ENCODE data around the gene FIGLA.

The FIGLA gene

GRCh38 chr2:70790136-70790828 lies at the start of gene FIGLA:
Gene FIGLA, minus strand, starts transcription at chr2:70790643. Its CDS starts 5 bp downstream, at chr2:70790638.
- in situ Hi-C loops (cut with MboI; ENCODE audit: low sequenced_read_pairs): no loop called here

DNA sequence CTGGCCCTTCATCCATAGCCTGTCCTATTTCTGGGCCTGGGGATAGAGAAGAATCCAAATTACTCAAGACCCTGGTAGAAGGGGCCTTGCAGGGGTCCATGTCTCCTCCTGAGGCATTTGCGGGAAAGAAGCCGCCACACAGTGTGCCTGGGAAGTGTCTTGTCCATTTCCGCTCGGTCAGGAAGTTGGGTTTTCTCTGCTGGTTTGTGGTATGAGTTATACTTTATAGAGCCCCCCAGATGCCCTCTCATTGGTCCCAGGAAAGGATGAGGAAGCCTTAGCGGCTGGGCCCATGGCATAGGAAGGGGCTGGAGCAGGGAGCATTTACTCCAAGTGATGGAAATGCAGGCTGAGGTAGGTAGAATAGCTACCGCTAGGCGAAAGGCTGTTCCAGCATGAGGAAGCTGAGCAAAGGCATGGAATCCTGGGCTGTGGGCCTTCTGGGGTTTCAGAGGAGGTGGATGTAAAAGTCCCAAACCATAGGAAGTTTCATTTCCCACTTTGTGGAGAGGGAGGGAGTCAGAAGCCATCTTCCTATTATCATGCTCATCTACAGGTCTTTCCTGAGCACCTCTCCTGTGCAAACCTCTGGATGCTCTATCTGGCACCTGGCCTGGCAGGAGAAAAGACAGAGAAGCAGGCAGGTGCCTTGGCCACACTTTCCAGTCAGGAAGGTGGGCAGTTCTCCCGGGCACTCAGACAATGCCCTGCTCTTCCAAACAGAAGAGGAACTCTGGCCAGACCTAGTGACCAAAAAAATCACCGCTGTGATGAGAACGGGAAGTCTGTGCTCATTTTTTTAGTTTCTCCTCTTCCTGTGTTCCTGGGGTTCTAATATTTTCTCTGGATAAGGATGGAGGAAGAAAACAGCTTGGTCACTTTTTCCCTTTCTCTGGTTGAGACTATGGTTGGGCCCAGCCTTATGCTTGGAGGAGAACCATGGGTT lies 47.8 kb upstream of the FIGLA start:
- in situ Hi-C loops (cut with MboI; ENCODE audit: low sequenced_read_pairs): no loop called here

DNA sequence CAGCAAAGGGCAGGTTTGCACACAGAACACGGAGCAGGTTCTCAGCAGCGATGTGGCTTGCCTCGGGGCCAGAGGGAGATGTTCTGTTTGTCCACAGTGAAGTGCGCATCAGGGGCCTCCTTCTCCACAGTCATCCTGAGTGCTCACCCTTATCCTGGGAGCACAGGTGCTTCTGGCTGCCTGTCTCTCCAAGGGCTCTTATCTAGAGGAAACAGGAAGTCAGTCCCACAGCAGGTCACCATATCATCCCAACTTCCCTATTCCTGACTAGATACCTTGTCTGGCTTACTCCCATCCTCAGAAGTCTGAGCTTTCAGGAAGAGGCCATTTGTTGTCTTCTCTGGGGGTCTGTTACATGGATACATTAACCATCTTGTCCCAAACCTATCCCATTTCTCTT lies 45.2 kb upstream of the FIGLA start, which contains the start of gene CD207:
TSS of gene CD207 (minus strand) at position 174 of the 400 bp plus-strand sequence. CDS start at position 134, 40 bp downstream.
- in situ Hi-C loops (cut with MboI; ENCODE audit: low sequenced_read_pairs): no loop called here

DNA sequence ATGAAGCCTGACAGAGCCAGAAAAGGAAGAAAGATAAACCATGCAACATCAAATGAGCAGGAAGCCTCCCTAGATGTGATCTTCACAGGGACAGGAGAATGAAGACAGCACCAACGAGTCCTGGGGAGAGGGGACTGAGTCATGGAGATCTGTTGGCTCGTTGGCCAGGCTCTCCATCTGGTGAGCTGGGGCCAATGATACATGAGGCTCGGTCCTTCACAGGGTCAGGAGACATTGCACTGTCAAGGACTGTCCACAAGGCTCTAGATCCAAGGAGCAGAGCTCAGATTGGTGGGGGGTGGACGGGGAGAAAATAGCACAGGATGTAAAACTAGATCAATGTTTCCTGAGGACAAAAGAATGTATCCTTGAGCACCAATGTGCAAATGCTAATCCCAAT lies 44.4 kb upstream of the FIGLA start:
- in situ Hi-C loops (cut with MboI; ENCODE audit: low sequenced_read_pairs): no loop called here

DNA sequence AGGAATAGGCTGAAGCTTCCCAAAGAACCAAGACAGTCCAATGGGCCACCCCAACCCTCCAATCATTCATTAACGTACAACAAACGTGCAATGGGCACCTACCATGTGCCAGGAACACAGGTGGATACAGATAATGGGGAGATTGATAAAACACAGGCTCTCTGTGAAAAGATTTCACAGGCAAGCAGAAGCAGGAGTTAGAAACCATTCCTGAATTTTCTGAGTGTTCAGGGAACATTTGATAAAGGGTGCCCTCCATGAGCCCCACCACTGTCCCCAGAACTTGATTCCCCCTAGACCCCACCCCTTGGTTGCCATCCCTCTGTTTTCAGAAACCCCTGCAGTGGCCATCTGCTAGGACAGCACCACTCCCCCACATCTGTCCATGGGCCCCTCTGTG lies 43.7 kb upstream of the FIGLA start:
- in situ Hi-C loops (cut with MboI; ENCODE audit: low sequenced_read_pairs): no loop called here

DNA sequence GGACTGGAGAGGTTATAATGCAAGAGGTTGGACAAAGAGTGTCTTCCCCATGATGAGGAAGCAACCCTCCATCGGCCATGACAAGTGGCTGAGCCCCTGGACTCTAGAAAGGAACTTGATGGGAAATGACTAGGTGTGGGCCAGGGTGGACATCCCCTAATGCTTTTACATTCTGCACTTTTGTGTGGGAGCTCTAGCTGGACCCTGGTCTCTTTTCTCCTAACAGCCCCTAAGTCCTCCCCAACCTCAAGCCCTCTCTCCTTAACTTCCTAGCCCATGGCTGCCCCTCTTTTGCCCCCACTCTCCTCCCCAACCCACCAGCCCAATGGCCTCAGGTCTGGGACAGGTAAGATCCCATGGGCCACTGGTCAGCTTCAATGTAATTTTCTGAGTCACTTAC lies 42.8 kb upstream of the FIGLA start:
- in situ Hi-C loops (cut with MboI; ENCODE audit: low sequenced_read_pairs): no loop called here

GRCh38 chr2:70832386-70832785 lies 41.9 kb upstream of the FIGLA start:
- in situ Hi-C loops (cut with MboI; ENCODE audit: low sequenced_read_pairs): no loop called here

DNA sequence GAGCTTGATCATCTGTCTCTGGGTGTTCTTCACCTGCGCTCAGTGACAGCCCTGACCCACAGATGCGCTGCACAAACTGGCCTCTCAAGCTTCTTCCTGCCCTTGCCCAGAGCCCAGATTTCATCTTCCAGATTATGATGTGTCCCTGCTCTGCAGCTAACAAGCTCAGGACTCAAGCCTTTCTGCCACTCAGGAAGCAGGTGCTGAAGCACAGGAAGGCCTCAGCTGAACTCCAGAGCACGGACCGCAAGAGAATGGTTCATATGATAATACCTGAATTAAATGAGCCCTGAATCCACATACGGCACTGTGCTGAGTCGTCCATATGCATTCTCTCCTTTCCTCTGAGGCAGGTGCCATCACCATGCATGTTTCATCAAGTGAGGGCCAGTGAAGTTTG lies 41.4 kb upstream of the FIGLA start:
- in situ Hi-C loops (cut with MboI; ENCODE audit: low sequenced_read_pairs): no loop called here

- in situ Hi-C loops (cut with MboI; ENCODE audit: low sequenced_read_pairs): no loop called here
Observed at GRCh38 chr2:70830366-70830765, 39.9 kb upstream of the FIGLA start.

- in situ Hi-C loops (cut with MboI; ENCODE audit: low sequenced_read_pairs): no loop called here
Observed at GRCh38 chr2:70829916-70830315, 39.5 kb upstream of the FIGLA start.

DNA sequence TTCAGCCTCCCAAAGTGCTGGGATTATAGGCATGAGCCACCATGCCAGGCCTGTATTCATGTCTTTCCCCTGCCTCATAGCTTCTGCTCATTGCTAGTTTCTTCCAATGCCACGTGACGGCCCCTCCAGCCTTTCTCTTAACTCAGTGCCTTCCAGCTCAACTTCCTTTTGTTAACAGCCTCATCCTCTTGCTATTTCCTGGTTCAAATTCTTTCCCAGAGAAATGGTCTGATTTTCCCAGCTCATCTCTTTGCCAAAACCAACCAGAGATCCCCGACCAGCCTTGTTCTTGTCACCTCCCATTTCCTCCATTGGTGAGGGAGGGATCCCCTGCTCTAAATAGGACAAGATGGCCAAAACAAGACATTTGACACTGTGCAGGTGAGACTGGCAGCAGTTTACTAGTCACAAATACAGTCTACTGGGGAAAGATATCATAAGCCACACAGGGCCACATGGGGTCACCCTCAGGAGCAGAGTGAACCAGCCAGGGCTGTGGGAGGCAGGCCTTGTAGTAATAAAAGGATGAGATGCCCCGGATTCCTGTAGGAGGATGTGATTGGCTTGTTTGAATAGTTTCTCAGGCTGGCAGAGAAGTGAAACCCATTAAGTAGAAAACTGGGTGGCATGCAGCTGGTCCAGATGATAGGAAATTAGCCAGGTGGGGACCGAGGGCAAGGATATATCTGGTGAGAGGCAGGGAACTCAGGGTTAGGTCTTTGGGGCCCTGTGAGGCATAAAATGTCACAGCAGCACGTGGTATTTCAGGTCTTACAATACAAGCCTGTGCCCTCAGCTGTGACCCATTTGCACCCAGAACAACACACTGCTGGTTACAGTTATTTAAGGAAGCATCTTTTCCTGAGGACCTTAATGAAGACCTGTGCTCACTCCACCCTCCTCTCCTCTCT lies 38.7 kb upstream of the FIGLA start:
- in situ Hi-C loops (cut with MboI; ENCODE audit: low sequenced_read_pairs): no loop called here

GRCh38 chr2:70828115-70828514 lies 37.7 kb upstream of the FIGLA start:
- in situ Hi-C loops (cut with MboI; ENCODE audit: low sequenced_read_pairs): no loop called here

GRCh38 chr2:70827388-70827787 lies 36.9 kb upstream of the FIGLA start:
- in situ Hi-C loops (cut with MboI; ENCODE audit: low sequenced_read_pairs): no loop called here

DNA sequence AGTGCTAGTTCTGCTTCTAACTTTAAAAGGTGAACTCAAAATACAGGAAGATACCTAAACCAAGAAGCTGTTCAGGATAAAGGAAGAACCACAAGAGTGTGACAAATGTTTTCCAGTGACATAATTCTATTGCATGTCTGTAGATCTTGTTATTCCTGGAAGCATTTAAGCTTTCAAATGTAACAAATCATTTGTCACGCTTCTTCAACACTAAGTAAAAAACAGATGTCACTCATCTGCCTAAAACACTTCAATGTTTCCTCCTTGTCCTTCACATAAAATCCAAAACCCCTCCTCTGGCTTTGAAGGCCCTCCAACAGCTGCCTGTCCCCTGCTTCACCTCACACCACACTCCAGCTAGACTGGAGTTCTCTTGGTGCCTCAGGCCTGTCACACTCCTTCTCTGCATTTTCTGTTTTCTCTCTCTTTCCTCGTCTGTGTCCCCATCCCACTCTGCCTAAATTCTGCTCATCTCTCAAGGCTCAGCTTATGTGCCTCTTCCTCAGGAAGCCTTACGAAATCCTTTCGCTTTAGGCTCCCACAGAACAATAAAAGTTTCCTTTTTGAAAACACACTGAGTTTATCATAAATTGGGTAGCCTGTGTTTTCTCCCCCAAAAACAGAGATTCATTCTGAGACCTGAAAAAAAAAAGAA lies 36.4 kb upstream of the FIGLA start:
- in situ Hi-C loops (cut with MboI; ENCODE audit: low sequenced_read_pairs): no loop called here

DNA sequence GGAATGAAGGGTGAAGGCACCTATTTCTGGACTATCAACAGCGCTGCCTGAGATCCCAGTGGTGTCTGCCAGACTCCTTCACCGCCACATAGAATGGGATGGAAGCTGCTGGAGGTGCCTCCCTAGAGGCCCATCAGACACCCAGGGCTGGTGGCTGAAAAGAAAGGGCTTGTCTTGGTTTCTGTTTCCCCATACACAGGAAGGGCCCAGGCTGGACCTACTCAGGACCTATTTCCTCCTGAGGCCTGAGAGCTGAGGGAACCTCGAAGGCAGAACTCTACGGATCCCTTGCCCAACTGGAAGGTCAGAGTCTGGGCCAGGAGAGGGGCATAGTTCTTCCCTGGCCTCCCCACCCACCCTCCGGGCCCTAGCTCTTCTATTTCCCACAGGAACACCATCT lies 32.8 kb upstream of the FIGLA start:
- in situ Hi-C loops (cut with MboI; ENCODE audit: low sequenced_read_pairs): no loop called here

DNA sequence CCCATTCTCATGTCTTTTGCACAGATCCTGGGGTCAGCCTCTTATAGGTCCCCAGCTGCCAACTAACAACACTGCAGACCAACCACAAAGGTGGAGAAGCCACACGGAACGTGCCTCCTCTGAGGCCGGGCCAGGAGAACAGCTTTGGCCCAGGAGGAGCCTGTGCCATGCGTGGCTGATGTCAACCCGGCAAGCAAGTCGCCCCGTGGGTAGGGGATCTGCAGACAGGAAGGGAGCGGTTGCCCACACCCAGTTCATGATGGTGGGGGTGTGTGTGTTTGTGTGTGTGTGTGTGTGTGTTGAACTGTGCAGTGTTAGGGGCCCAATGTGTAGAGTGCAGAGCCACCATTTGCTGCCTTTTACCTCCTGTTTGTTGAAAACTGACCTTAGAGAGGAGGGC lies 32.4 kb upstream of the FIGLA start:
- in situ Hi-C loops (cut with MboI; ENCODE audit: low sequenced_read_pairs): no loop called here

- in situ Hi-C loops (cut with MboI; ENCODE audit: low sequenced_read_pairs): no loop called here
Observed at GRCh38 chr2:70820499-70820898, 30.1 kb upstream of the FIGLA start, which contains the start of gene CLEC4F. Gene CLEC4F, minus strand, starts transcription at chr2:70820599. Its CDS starts 76 bp downstream, at chr2:70820523.

DNA sequence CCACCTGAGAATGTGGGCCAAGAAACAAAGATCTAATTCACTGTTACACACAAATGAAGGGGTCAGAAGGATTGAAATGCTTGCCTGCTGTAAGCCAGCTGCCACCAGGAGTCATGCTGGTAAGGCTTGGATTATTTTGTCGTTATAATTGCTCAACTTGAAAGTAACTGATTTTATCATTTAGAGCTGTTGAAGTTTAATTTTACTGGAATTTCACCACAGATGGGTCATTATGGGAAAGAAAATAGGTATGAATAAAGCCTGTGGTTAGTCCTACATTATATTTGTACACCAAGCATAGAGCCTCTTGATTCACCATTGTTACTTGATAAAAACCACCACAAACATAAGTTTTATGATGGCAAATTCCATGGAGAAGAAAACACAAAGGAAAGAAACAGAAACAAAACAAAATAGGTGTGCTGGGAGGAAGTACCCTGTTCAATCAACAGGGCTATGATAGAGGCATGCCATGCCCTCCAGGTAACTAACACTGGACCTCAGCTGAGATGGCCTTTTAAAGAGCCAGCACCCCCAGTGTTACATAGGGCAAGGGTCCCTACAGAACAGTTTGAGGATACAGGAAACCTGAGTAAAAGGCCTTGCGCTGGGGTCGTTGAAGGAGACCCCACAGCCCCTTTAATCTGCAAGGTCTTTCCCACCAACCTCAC lies 27.0 kb upstream of the FIGLA start:
- in situ Hi-C loops (cut with MboI; ENCODE audit: low sequenced_read_pairs): no loop called here

GRCh38 chr2:70816726-70817125 lies 26.3 kb upstream of the FIGLA start:
- in situ Hi-C loops (cut with MboI; ENCODE audit: low sequenced_read_pairs): no loop called here
